Heart left ventricle (tissue), 13 donors: Measurements from ENCODE around the gene GOPC.

ENCODE experiments used
- POLR2A ChIP-seq, 2 donors: fragments of 450-650 bp; IDR thresholded peaks; one replicate each; pipeline ENCODE4 v1.6.1; 2017; ENCODE audit warnings: antibody characterized with exemption in 2 of 2, mild to moderate bottlenecking in 2 of 2, moderate library complexity in 2 of 2
- TF ChIP-seq, protein P1 (sequence below), 12 donors: fragments of 200-600 bp; sonication (generic) in 4 of 12; IDR thresholded peaks; one replicate each; pipeline versions ENCODE4 v1.5.0 to v1.8.0; 2018 to 2022; ENCODE audit warnings: antibody characterized with exemption in 12 of 12, mild to moderate bottlenecking in 5 of 12
- donor health status: ischemic (EF 13 %, LVEDD 7.1; RV severe dilation, severe dysfunction).
- donor health status: DM: no; HTN: yes; CAD: no.
- donor health status: DM: no; HTN: no; CAD: no.
- donor health status: ischemic (EF 25% LVEDD 6.9; RV normal size, moderate dysfunction).
- donor health status: ischemic (EF 25% LVEDD 5.7; RV mildly dilated, moderate dysfunction).
- donor health status: ischemic (EF 35%, LVEDD 5.7; RV mildly dilated, moderate dysfunction).
- donor health status: nonischemic (EF 11% LVEDD 7.7; RV severe dilation, severe dysfunction).
- donor health status: DM: yes; HTN: yes; CAD: no.
- donor health status: PGD.
- donor health status: ischemic (EF 29% LVEDD 5.4; RV normal size, mild dysfunction).
- donor health status: nonischemic (EF 23%, LVEDD 6.1; RV moderate dilation, normal function).

- TF ChIP-seq, protein P1, sequence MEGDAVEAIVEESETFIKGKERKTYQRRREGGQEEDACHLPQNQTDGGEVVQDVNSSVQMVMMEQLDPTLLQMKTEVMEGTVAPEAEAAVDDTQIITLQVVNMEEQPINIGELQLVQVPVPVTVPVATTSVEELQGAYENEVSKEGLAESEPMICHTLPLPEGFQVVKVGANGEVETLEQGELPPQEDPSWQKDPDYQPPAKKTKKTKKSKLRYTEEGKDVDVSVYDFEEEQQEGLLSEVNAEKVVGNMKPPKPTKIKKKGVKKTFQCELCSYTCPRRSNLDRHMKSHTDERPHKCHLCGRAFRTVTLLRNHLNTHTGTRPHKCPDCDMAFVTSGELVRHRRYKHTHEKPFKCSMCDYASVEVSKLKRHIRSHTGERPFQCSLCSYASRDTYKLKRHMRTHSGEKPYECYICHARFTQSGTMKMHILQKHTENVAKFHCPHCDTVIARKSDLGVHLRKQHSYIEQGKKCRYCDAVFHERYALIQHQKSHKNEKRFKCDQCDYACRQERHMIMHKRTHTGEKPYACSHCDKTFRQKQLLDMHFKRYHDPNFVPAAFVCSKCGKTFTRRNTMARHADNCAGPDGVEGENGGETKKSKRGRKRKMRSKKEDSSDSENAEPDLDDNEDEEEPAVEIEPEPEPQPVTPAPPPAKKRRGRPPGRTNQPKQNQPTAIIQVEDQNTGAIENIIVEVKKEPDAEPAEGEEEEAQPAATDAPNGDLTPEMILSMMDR (IDR thresholded peaks at IDR 0.05) = peak; percentile 49 to 77 (median 66)
- no peak for TF ChIP-seq POLR2A (IDR thresholded peaks at IDR 0.05)
Measured at GRCh38 chr6:117605169-117605826, 3.0 kb upstream of the GOPC start.
